ENCODE data around the gene OTUD4. TPM values are rescaled to one million over a fixed set of nuclear protein-coding genes. Genes with fewer than 3 reads are reported as not detected.

Gene OTUD4
- polyA plus RNA-seq, 3 donors, result 7.5 to 14.4 (median 9.0) TPM

DNA sequence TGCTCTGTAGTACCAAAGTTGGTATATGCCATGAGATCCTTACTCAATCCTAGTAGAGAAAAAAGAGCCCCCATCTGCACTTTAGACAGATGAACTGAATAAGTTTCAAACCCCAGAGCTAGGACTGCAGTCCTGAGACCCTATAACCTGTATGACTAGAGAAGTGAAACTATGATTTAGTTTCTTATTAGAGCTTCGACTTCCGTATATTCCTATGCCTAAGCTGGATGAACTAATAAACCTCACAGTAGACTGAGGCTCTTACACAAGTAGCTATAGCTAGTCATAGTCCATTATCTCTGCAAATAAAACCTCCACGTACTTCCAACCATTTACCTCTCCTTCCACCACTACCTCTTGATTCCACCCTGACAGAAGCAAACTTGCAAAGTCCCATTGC lies 6.3 kb upstream of the OTUD4 start:
- Histone ChIP-seq H2AFZ (ENCODE audit: insufficient read depth, low read depth, low read length, poor library complexity, severe bottlenecking) (no peak overlapping the region), H4K20me1 (ENCODE audit: insufficient read depth, low read length) (no peaks in the 10 kb centered on the region), H3K36me3 (replicated peaks in 1 of 2; ENCODE audit: control insufficient read depth in 1 of 2, insufficient read depth in 2 of 2, low read length in 2 of 2) (no peaks in the 10 kb centered on the region), H3K27ac (ENCODE audit: low read depth in 1 of 2, low read length in 2 of 2) (no peak overlapping the region), H3K4me3 (replicated peaks in 1 of 3; ENCODE audit: low read depth in 2 of 3, low read length in 3 of 3) (peak overlapping the region in 1 of 3 experiments; percentile 47), H3K79me2 (ENCODE audit: insufficient read depth, low read length) (no peaks in the 10 kb centered on the region), H3K4me1 (ENCODE audit: control insufficient read depth in 1 of 2, insufficient read depth in 2 of 2, low read length in 2 of 2) (peaks cover 9 to 10% of the 10 kb centered on the region in 2 donors), H3K27me3 (ENCODE audit: control insufficient read depth in 2 of 2, insufficient read depth in 2 of 2, low read length in 2 of 2) (no peaks in the 10 kb centered on the region), H3K4me2 (replicated peaks; ENCODE audit: extremely low read depth, low read length, poor library complexity, severe bottlenecking) (peak overlapping the region; percentile 50), H3K9ac (ENCODE audit: insufficient read depth, low read length, poor library complexity, severe bottlenecking) (no peak overlapping the region), H3K9me3 (replicated peaks in 1 of 2; ENCODE audit: control insufficient read depth in 1 of 2, insufficient read depth in 1 of 2, low read length in 2 of 2) (no peaks in the 10 kb centered on the region)
- WGBS (ENCODE audit: insufficient coverage), result 0% methylated on average over 1 of the region's 3 CpGs
- Mint-ChIP-seq H3K27me3 (ENCODE audit: low read depth in 3 of 3) (peaks cover 0 to 4% (median 4%) of the 10 kb centered on the region in 3 donors), H3K9me3 (peaks cover 0 to 7% (median 0%) of the 10 kb centered on the region in 7 donors), H3K4me1 (peaks cover 11% of the 10 kb centered on the region), H3K36me3 (no peaks in the 10 kb centered on the region), H3K4me3 (peak overlapping the region in 1 of 2 donors; percentile 57), H3K27ac (peak overlapping the region in 3 of 7 donors; percentile 24 to 31 (median 27))
- DNase-seq, result peak; percentile 34 to 71 (median 69)
- intact Hi-C loops (cut with micrococcal nuclease), result loop anchor here in 1 of 2 donors (10.0 kb wide), 1 partner anchor 82 kb away; no protein-coding TSS in a partner anchor
- TF ChIP-seq, protein P1, sequence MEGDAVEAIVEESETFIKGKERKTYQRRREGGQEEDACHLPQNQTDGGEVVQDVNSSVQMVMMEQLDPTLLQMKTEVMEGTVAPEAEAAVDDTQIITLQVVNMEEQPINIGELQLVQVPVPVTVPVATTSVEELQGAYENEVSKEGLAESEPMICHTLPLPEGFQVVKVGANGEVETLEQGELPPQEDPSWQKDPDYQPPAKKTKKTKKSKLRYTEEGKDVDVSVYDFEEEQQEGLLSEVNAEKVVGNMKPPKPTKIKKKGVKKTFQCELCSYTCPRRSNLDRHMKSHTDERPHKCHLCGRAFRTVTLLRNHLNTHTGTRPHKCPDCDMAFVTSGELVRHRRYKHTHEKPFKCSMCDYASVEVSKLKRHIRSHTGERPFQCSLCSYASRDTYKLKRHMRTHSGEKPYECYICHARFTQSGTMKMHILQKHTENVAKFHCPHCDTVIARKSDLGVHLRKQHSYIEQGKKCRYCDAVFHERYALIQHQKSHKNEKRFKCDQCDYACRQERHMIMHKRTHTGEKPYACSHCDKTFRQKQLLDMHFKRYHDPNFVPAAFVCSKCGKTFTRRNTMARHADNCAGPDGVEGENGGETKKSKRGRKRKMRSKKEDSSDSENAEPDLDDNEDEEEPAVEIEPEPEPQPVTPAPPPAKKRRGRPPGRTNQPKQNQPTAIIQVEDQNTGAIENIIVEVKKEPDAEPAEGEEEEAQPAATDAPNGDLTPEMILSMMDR (IDR thresholded peaks at IDR 0.05), result no peak

DNA sequence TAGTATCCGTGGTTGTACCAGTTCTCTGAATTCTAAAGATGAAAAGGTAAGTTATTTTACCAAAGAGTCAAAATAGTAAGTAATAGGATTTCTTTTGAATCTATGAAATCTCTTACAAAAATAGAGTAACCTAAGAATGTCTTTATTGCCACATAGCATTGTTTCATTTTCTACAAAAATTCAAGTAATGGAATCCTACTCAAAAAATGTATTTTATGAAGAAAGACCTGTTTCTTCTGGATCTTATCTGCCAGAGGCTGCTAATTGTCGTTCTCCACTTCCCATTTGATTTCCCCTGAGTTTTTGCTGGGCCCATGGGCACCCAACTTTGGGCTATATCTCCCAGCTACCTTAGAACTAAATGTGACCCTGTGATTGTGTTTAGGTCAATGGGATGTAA lies 3.2 kb upstream of the OTUD4 start:
- WGBS (ENCODE audit: insufficient coverage), result no CpG with 5 or more reads among the region's 2 CpGs
- Histone ChIP-seq H4K20me1 (ENCODE audit: insufficient read depth, low read length) (no peaks in the 10 kb centered on the region), H3K27me3 (ENCODE audit: control insufficient read depth in 2 of 2, insufficient read depth in 2 of 2, low read length in 2 of 2) (no peaks in the 10 kb centered on the region), H3K27ac (ENCODE audit: low read depth in 1 of 2, low read length in 2 of 2) (no peak overlapping the region), H2AFZ (ENCODE audit: insufficient read depth, low read depth, low read length, poor library complexity, severe bottlenecking) (peak overlapping the region; percentile 6), H3K9me3 (replicated peaks in 1 of 2; ENCODE audit: control insufficient read depth in 1 of 2, insufficient read depth in 1 of 2, low read length in 2 of 2) (no peaks in the 10 kb centered on the region), H3K9ac (ENCODE audit: insufficient read depth, low read length, poor library complexity, severe bottlenecking) (no peak overlapping the region), H3K79me2 (ENCODE audit: insufficient read depth, low read length) (peaks cover 15% of the 10 kb centered on the region), H3K4me3 (replicated peaks in 1 of 3; ENCODE audit: low read depth in 2 of 3, low read length in 3 of 3) (no peak overlapping the region), H3K36me3 (replicated peaks in 1 of 2; ENCODE audit: control insufficient read depth in 1 of 2, insufficient read depth in 2 of 2, low read length in 2 of 2) (no peaks in the 10 kb centered on the region), H3K4me1 (ENCODE audit: control insufficient read depth in 1 of 2, insufficient read depth in 2 of 2, low read length in 2 of 2) (peaks cover 23 to 26% of the 10 kb centered on the region in 2 donors), H3K4me2 (replicated peaks; ENCODE audit: extremely low read depth, low read length, poor library complexity, severe bottlenecking) (no peak overlapping the region)
- H3K4me1 Mint-ChIP-seq, result peaks cover 25% of the 10 kb centered on the region
- H3K4me3 Mint-ChIP-seq, result no peak overlapping the region
- no peak overlapping the region for H3K27ac Mint-ChIP-seq
- H3K36me3 Mint-ChIP-seq, result no peaks in the 10 kb centered on the region
- no peak for DNase-seq
- H3K27me3 Mint-ChIP-seq (ENCODE audit: low read depth in 3 of 3), result peaks cover 0 to 6% (median 4%) of the 10 kb centered on the region in 3 donors
- H3K9me3 Mint-ChIP-seq, result no peaks in the 10 kb centered on the region
- intact Hi-C loops (cut with micrococcal nuclease), result loop anchor here (5.0 to 10.0 kb wide), 2 partner anchors 79 to 434 kb away; partner anchors contain the start of gene MMAA (in 1 of the 2)
- TF ChIP-seq, protein P1 (IDR thresholded peaks at IDR 0.05), result no peak
